ENCODE measurements around the gene CRABP2.

The CRABP2 gene

DNA sequence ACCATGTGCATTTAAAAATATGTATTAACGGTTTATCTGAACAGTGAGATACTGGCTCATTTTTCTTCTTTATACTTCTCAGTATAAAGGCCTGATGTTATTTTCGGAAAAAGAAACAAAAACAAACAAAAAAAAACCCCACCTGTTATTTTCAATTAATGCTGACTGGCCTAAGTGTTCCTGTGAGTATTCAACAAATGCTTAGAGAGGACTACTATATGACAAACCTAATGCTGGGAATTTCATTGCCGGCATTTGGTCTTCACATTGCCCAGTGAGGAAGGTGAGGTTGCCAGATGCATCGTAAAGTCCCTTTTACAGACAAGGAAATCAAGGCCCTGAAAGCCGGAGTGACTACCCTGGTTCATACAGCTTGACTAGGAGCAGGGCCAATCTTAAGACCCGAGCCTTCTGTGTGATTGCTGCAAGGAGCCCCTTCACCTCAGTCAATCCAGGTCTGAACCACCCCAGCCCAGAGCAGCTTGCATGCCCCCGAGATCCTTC, 34.9 kb upstream of the CRABP2 start:
- Mint-ChIP-seq H3K27me3 (ENCODE audit: low read depth, poor library complexity) (no peaks in the 10 kb centered on the region), H3K9me3 (no peaks in the 10 kb centered on the region)

DNA sequence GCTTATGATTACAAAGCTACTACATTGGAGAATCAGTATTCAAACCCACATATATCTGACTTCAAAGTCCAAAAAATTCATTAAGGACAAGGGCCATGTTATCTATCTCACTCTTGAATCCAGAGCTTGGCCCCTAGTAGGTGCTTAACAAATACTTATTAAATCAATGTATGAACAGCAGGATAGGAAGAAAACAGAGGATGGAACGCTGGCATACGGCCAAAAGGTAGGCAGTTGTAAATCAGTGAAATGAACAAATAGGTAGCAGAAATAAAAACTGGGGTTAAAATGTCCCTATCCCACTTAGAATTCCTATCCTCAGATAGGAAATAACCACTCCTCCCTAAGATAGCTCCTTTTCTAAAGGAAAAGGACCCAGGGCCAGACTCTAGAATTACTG, 33.5 kb upstream of the CRABP2 start:
- Mint-ChIP-seq H3K27ac (no peak overlapping the region), H3K4me1 (peaks cover 39% of the 10 kb centered on the region), H3K4me3 (peak overlapping the region; percentile 64), H3K9me3 (no peaks in the 10 kb centered on the region), H3K36me3 (ENCODE audit: low read depth) (peaks cover 33% of the 10 kb centered on the region), H3K27me3 (ENCODE audit: low read depth, poor library complexity) (no peaks in the 10 kb centered on the region)
- TF ChIP-seq, protein P1, sequence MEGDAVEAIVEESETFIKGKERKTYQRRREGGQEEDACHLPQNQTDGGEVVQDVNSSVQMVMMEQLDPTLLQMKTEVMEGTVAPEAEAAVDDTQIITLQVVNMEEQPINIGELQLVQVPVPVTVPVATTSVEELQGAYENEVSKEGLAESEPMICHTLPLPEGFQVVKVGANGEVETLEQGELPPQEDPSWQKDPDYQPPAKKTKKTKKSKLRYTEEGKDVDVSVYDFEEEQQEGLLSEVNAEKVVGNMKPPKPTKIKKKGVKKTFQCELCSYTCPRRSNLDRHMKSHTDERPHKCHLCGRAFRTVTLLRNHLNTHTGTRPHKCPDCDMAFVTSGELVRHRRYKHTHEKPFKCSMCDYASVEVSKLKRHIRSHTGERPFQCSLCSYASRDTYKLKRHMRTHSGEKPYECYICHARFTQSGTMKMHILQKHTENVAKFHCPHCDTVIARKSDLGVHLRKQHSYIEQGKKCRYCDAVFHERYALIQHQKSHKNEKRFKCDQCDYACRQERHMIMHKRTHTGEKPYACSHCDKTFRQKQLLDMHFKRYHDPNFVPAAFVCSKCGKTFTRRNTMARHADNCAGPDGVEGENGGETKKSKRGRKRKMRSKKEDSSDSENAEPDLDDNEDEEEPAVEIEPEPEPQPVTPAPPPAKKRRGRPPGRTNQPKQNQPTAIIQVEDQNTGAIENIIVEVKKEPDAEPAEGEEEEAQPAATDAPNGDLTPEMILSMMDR (IDR thresholded peaks at IDR 0.05): no peak
- no peak for DNase-seq

More for the DNA sequence above, 34.9 kb upstream of the CRABP2 start:
- Mint-ChIP-seq H3K4me1 (peaks cover 44% of the 10 kb centered on the region), H3K36me3 (ENCODE audit: low read depth) (peaks cover 36% of the 10 kb centered on the region), H3K27ac (peak overlapping the region; percentile 96), H3K4me3 (peak overlapping the region; percentile 95)
- DNase-seq: no peak
- TF ChIP-seq, protein P1 (IDR thresholded peaks at IDR 0.05): no peak

DNA sequence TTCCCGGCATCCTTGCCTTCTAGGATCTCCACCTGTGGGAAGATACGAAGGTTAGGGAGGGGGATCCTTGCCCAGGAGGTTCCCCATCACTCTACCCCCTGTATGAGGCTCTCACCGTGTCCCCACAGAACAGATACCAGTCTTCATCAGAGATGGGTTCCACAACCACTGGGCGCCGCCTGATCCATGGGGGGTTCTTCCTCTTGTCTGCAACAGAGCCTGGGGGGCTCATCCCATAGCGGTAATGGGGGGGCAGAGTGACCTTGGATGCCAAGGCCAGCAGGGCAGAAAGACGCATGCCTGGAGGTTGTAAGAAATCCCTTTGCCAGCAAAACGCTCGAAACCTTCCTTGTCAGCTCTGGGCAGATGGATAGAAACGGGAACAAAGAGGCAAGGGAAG, 33.0 kb upstream of the CRABP2 start:
- DNase-seq: no peak
- TF ChIP-seq, protein P1 (IDR thresholded peaks at IDR 0.05): no peak
- peak overlapping the region; percentile 64 for H3K4me3 Mint-ChIP-seq

DNA sequence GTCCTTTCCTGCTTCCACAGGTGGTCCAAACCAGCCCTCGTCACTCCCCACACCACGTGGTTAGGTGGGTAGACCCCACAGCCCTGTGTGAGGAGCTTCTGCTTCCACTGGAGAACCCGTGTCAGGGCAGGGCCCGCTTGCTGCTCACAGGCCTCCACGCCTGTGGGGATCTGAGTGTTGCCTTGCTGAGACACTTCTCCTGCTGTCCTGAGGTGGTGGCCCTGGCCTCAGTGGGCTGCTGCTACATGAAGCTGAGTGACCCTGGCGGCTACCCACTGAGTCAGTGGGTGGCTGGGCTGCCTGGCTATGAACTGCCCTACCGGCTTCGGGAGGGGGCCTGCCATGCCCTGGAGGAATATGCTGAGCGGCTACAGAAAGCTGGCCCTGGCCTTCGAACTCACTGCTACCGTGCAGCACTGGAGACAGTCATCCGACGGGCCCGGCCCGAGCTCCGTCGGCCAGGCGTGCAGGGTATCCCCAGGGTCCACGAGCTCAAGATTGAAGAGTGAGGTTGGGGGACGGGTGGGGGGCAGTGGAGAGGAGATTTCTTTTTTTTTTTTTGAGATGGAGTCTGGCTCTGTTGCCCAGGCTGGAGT, 28.7 kb upstream of the CRABP2 start:
- no peaks in the 10 kb centered on the region for H3K27me3 Mint-ChIP-seq (ENCODE audit: low read depth, poor library complexity)
- DNase-seq: no peak
- TF ChIP-seq, protein P1 (IDR thresholded peaks at IDR 0.05): no peak
- H3K9me3 Mint-ChIP-seq: no peaks in the 10 kb centered on the region
- H3K36me3 Mint-ChIP-seq (ENCODE audit: low read depth): peaks cover 22% of the 10 kb centered on the region
- no peak overlapping the region for H3K4me3 Mint-ChIP-seq
- H3K27ac Mint-ChIP-seq: no peak overlapping the region
- H3K4me1 Mint-ChIP-seq: peaks cover 23% of the 10 kb centered on the region

More for the DNA sequence above, 33.0 kb upstream of the CRABP2 start:
- Mint-ChIP-seq H3K9me3 (no peaks in the 10 kb centered on the region), H3K27ac (no peak overlapping the region), H3K4me1 (peaks cover 39% of the 10 kb centered on the region), H3K27me3 (ENCODE audit: low read depth, poor library complexity) (no peaks in the 10 kb centered on the region), H3K36me3 (ENCODE audit: low read depth) (peaks cover 29% of the 10 kb centered on the region)

DNA sequence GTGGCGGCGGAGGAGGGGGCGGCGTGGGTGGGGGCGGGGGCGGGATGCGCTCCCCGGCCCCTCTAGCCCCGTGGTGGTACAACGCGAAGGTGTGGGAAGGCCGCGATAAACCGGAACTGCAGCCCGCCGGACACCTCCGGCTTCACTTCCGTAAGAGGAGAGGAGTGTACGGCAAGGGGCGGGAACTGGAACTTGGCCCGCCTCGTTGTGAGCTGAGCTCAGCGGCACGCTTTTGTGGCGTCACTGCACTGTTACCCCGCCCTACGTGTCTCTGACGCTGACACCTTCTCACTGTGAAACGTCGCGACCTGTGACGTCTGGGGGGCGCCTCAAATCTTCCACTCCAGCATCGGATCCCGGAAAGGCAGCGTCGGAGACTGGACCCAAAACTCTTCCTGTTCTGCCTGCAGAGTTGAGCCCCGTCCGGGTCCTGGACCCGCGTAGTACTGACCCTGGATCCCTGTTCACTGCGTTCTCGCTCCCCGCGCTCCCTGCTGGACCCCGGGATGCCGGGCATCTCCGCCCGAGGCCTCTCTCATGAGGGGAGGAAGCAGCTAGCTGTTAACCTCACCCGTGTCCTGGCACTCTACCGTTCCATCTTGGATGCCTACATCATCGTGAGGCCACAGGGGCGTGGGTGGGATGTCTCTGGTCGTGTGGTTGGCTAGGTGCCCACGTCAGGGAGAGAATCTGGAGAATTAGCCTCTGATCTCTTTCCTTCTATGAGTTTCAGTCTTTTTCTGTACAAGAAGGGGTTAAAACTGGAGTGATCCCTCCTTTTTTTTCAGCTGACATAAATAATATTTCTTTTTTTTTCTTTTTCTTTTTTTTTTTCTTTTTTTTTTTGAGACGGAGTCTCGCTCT, 23.4 kb upstream of the CRABP2 start, which contains the start of gene ISG20L2:
TSS of gene ISG20L2 (minus strand) at position 168 of the 864 bp plus-strand sequence. CDS start 1,114 bp downstream, outside the sequence.
- Mint-ChIP-seq H3K9me3 (no peaks in the 10 kb centered on the region), H3K36me3 (ENCODE audit: low read depth) (peaks cover 17% of the 10 kb centered on the region), H3K27me3 (ENCODE audit: low read depth, poor library complexity) (no peaks in the 10 kb centered on the region), H3K27ac (peak within 1 kb of the TSS; percentile 99), H3K4me1 (peaks cover 27% of the 10 kb centered on the region), H3K4me3 (no peak within 1 kb of the TSS)
- peak; percentile 92 for DNase-seq
- TF ChIP-seq, protein P1 (IDR thresholded peaks at IDR 0.05): no peak
